HT1080 (cell line): Measurements from ENCODE around the gene NDUFS5. TPM values are rescaled to one million over a fixed set of nuclear protein-coding genes. Genes with fewer than 3 reads are reported as not detected.
"Not testable (repeated sequence)": the region's sequence is repeated elsewhere in the genome, so short reads cannot be mapped to it uniquely, and the experiment has no call there.

Source experiments
- DNase-seq: peaks from one replicate; pipeline ENCODE4 v3.0.0-alpha.2; 2015; ENCODE audit warnings: low read depth
- polyA plus RNA-seq, 2 experiments: library from polyadenylated mRNA; depleted of rRNA; stranded (reverse); fragments of >200 nt; gene quantifications; 2 replicates each; pipeline ENCODE4 v1.2.3, GENCODE V29; 2015
- total RNA-seq: library from RNA; depleted of rRNA; stranded (reverse); fragments of >200 nt; shearing (Covaris generic); gene quantifications from 2 replicates; pipeline ENCODE4 v1.2.3, GENCODE V29; 2014; rRNA removed

NDUFS5 gene
- total RNA-seq, result 485 and 597 TPM in 2 replicates
- polyA plus RNA-seq (2015; cell fraction: cytosol; rRNA removed), result 381 and 470 TPM in 2 replicates
- polyA plus RNA-seq (2015; cell fraction: nucleus; rRNA removed), result 172 and 173 TPM in 2 replicates

DNA sequence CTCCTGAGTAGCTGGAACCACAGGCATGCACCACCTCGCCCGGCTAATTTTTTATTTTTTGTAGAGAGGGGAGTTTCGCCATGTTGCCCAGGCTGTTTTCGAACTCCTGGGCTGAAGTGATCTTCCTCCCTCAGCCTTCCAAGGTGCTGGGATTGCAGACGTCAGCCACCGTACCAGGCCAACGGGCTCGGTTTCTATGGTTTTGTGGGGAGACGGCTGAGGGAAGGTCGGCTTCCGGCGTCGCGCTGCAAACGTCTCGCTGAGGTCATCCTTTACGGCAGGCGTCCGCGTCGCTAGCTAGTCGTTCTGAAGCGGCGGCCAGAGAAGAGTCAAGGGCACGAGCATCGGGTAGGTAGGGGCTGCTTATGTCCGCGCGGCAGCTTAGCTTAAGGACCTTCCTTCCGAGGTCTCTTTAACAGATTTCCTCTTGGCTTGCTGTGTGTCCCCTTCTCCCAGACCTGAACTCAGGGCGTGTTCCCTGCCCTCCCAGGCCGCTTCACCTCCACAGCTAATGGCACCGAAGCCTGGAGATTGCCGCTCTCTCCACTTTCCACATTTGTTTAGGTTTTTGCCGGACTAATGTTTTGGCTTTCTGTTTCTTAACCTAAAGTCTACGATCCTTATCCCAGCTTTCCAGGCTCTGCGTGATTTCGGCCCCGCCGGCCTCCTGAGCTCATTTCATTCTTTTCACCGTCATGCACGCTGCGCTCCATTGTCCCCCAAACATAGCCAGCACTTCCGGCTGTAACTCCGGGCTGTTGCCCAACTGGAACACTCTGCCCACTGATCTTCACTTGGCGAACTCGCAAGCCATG lies at the start of gene NDUFS5:
TSS of gene NDUFS5 (plus strand) at position 300 of the 815 bp plus-strand sequence. CDS start 2,375 bp downstream, outside the sequence.
- peak; percentile 93 for DNase-seq

DNA sequence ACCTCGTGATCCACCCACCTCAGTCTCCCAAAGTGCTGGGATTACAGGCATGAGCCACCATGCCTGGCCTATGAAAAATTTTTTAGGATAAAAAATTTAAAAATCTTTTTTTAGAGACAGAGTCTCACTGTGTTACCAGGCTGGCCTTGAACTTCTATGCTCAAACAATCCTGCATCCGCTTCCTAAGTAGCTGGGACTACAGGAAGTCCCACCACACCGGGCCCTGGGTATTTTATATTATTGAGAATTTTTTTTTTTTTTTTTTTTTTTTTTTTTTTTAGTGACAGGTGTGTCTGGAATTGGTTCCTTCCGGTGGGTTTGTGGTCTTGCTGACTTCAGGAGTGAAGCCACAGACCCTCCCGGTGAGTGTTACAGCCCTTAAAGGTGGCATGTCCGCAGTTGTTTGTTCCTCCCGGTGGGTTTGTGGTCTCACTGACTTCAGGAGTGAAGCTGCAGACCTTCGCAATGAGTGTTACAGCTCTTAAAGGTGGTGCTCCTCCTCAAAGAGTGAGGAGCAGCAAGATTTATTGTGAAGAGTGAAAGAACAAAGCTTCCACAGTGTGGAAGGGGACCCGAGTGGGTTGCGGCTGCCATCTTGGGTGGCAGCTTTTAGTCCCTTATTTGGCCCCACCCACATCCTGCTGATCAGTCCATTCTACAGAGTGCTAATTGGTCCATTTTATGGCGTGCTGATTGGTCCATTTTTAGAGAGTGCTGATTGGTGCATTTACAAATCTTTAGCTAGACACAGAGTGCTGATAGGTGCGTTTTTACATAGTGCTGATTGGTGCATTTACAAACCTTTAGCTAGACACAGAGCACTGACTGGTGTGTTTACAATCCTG lies 48.5 kb upstream of the NDUFS5 start:
- DNase-seq, result not testable (repeated sequence)

DNA sequence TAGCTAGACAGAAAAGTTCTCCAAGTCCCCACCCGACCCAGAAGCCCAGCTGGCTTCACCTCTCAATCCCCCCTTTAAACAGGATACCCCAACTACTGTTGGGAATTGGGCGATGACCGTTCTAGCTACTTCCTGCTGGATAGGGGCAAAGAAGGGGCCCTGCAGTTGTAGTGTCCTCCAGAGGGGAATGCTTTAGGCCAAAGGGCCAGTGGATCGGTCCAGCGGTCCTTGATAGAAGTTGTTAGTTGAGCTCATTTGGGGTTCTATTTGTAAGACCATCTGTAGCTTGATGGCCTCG lies 48.0 kb upstream of the NDUFS5 start:
- DNase-seq, result not testable (repeated sequence)

DNA sequence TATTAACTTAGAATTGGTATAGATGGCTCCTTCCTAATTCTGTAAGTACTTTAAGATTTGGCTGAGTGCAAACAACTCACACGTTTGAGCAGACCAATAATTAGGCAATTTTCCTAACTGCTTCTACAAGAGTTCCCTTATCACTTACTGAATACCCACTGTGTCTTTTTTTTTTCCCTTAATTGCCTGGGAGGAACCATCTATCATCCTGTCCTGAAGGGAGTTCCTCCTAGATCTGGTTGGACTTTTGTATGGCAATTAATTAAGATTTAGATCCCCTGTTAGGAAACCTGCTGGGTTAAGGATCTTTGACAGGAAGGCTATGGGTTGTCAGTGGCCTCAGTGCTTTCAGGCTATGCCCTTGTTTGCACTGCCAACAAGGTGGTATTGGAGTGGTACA lies 46.8 kb upstream of the NDUFS5 start:
- DNase-seq, result not testable (repeated sequence)

DNA sequence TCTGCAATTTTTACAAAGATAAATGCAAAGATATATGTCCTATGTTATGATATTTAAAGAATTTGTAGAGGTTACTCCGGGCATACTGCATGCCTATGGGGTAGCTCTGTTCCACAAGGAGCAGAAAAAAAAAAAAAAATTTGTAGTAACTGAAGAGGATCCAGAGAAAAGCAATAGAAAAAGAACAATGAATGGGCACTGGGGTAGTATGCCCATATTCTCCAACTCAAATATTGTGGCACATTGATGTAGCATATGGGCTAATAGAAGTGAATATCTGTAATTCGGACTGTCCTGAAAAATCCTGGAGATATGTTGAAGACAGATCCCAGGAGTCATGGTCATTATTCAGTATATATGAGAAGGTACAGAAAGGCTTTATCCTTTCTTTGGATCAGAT lies 36.2 kb upstream of the NDUFS5 start:
- no peak for DNase-seq

DNA sequence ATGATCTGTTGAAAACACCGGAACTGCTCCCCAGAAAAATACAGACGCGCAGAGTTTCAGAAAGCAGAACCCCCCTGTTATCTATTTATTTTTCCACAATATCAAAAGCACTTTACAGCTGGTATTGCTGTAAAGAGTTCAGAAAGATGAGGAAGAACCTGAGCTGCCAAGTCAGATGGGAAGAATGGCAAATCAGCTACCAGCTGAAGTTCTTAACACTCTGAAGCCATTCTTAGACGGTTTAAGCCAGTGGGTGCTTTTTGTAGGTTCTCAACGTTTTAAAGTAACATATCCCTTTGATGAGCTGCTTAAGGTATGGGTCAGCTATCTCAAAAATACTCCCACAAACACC lies 35.8 kb upstream of the NDUFS5 start:
- no peak for DNase-seq

DNA sequence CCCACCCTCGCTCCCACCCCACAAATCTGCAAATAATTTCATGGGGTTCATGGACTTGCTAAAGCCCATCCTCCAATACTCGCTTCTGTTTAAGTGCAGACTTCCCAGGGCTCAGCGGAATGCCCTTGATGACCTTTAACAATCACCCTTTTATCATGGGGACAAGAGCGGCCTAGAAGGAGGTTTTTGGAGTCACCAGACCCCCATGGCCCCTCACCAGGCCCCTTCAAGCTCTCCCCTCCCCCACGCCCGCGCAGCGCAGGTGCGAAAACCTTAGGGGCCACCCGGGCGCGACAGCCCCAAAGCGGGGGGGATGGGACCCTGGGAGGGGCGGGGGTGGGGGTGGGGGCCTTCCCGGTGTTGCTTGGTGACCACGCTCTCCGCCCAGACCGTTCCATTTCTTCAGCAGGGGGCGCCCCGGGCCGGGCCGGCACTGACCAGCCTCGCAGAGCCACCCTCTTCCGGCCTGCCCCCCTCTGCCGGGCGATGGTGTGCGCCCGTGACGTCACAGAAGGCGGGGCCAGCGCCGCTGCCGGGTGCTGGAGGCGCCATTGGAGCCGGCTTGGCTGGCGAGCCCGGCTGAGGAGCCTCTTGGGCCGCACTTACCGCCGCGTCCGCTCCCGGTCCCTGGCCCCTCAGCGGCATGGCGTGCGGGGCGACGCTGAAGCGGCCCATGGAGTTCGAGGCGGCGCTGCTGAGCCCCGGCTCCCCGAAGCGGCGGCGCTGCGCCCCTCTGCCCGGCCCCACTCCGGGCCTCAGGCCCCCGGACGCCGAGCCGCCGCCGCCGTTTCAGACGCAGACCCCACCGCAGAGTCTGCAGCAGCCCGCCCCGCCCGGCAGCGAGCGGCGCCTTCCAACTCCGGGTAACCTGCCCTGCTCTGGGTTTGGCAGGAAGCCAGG lies 35.2 kb upstream of the NDUFS5 start, which contains the start of gene AKIRIN1:
TSS of gene AKIRIN1 (plus strand) at position 539 of the 900 bp plus-strand sequence. CDS start at position 644, 105 bp downstream.
- peak; percentile 95 for DNase-seq

DNA sequence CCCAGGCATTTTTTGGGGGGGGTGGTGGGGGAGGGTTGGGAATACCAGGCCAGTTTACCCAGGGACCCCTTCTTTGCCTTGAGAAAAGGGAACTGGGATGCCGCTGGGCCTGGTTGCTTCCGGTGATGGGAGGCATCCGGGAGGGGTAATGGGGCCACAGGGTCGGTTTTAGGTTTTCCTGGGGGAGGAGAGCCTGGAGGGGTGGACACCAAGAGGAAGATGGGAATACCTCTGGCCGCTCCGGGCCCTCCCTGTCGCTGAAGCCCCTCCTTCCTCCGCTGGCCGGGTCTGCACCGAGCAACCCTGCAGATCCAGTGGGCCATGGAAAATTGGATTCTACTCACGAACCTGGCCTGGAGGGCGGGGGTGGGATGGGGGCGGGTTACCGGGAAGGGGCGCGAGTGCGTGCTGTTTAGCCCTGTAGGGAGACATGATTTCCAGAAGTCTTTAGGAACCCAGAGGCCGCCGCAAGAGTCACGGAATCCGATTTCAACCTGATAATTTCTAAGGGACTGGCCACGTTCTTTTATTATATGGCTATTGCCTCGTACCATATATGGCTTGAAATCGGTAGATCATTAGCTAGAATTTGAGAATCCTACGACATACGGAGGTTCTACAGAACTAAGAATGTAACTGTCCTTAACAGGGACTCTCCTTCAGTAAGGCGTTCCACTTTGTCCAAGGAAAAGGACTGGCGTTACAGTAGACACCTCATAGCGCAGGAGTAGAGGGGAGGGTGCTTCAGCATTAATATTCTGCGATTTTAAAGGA lies 34.3 kb upstream of the NDUFS5 start:
- DNase-seq, result peak; percentile 26

DNA sequence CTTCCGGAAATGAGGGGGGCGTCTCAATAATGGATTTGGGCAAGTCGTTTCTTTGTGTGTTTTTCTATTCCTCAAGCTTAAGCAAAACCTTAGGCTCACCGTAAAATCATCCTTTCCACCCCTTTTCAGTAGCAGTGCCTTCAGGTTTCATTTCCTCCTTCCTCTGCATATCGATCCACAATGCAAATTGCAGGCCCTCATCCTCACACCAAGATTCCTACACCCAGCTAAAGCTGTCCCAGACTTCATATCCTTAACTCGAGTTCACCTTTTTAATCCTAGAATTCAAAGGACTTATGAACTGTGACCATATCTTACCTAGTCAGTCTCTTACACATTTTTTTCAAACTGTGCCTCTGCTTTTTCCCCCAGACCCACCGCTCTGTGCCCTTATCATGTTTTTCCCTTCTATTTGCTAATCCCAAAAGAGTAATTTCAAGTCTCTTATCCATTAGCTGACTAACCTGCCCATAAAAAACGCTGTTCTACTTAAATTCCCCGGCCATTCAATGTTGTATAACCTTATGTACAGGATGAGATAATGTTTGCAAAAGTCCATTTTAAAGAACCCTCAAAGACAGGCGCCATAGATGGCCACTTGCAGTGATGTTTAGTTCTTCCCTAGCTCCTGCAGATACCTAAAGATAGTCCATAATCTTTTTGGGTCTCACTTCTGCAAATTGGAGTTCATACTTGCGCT lies 33.6 kb upstream of the NDUFS5 start:
- no peak for DNase-seq

DNA sequence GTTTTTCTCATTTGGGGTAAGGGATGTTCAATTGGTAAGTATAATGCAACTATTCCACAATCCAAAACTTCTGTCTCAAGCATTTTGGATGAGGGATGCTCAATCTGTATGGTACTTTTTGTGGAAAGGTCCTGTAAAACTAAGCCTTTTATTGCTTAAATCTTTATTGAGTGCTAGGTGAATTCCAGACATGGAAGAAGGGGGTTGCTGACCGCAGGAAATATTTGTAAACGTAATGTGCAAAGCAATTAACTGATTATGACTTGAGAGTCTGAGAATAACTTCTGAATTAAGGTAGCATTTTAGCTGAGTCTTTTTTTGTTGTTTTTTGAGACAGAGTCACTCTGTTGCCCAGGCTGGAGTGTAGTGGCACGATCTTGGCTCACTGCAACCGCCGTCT lies 32.0 kb upstream of the NDUFS5 start:
- no peak for DNase-seq

DNA sequence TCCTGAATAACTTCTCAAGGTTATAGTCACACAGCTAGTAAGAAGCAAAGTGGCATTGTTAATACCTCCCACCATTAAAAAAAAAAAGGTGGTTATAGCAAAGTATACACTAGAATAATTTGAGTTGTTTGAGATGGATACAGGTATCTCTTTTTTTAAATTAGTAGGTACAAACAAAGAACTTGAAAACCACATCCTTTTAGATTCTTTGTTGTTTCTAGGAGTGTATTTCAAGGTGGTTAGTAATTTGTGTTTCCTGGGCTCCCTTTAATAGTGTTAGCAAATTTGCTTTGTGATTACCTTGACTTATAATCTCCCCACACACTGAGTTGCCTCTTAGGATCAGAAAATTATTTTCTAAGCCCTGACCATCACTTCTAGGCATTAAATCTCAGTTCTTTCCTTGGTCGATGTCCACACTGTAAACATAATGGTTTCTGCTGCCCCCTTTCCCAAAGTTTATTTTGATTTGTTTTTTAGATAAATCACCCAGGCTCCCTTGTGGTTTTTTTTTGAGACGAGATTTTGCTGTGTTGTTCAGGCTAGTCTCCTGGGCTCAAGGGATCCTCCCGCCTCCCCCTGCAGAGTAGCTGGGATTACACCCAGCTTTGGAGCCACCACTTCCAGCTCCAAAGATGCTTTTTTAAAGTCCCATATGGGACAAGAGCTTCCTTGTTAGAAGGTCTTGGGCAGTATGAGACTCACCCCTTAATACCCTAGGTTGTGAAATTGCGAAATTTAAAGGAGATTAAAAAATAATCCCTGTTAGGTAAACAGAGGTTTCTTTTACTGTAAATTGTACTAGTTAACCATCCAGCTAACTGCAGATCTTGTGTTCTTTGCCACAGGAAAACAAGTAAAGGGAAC lies 28.9 kb upstream of the NDUFS5 start:
- no peak for DNase-seq

DNA sequence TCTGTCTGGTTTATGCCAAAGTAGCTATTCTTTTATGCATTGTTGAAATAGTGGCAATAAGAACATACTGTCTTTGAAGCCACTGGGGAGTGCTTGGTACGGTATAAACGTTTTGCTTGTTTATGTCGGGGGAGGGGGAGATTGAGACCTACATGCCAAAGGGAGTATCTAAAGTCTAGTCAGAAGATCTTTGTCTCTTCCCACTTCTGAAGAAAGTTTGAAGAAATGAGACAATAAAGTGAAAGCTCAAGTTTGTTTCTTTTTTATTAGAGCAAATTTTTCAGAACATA lies 28.3 kb upstream of the NDUFS5 start:
- no peak for DNase-seq

DNA sequence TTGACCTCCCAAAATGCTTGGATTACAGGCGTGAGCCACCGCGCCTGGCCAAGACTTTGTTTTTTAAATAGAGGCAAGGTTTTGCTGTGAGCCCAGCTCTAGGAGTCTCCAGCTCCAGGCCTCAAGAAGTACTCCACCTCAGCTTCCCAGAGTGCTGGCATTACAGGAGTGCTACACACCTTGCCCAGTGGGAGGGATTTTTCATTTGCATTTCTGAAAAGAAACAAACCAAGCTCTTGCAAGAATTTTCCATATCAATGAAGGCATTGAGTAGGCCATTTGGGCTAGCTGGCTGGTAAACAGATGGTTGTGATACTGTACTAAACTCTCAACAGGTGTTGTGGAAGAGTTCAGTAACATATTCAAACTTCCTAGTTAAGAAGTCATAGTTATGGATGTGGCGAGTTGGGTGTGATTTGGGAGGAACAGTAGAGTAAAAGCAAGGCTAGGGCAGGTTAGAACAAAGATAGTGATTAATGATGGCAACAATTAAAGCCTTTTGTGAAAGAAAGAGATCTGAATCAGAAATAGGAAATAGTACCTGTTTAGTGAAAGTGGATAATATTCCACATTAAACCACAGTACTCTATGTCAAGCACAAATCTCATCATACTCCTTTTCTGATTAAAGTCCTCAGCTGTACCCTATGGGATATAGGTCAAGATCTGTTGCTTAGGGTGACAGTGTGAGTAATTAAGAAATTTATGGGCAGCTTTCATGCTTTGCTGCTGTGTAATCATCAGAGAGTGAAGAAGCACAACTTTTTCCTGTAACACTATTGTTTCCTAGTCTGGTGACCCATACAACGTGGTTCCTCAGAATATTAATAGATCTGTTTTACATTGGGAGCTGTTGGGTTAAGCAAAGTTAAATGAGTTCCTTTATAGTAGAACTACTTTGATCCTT lies 24.4 kb upstream of the NDUFS5 start:
- DNase-seq, result no peak

DNA sequence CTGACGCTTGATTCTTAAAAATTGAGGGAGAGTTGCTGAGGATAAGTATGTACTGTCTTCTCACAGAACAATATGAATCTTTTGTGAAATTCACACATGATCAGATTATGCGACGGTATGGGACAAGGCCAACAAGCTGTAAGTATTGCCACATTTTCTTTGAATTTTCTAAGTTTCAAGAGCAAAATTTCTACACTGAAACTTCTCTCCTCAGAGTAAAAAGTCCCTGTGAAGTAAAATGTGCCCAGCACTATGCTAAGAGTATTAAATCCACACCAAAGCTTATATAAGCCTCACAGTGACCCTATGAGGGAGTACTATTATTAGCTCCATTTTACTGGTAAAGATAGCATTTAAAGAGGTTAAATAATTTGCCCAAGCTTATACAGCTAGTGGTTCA lies 22.9 kb upstream of the NDUFS5 start:
- no peak for DNase-seq

DNA sequence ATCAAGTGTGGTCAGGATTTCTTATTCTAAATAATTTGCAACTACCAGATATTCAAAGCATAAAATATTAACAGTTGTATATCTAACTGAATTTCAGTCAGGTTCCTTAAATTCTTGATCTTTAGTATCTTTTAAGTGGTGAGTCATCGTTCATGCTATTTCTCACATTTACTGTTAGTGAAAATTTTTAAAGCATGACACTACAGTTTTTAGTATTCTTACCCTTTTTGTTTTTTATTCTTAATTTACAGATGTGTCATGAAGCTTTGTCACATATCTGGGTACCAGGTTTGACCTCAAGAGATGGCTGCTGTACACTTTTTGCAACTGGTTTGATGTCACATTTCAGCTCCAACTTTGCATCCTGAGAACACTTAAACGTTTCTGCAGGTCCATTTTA lies 22.4 kb upstream of the NDUFS5 start:
- DNase-seq, result no peak

DNA sequence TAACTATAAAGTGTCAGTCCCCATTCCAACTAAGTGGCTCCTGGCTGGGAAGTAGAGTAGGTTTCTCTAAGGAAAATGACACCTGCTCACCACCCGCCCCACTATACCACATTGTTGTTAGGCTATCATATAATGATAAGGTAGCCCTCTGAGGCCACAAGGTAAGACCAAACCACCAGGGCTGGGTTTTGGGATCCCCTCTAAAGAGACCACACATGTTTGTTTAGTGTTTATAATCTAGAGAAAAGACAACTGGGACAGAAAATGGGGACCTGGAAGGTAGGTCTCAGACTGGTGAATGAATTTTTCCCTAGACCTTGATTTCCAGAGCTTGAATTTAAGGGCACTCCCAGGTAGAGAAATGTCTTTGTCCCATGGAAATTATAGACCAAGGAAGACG lies 19.9 kb upstream of the NDUFS5 start:
- DNase-seq, result no peak

DNA sequence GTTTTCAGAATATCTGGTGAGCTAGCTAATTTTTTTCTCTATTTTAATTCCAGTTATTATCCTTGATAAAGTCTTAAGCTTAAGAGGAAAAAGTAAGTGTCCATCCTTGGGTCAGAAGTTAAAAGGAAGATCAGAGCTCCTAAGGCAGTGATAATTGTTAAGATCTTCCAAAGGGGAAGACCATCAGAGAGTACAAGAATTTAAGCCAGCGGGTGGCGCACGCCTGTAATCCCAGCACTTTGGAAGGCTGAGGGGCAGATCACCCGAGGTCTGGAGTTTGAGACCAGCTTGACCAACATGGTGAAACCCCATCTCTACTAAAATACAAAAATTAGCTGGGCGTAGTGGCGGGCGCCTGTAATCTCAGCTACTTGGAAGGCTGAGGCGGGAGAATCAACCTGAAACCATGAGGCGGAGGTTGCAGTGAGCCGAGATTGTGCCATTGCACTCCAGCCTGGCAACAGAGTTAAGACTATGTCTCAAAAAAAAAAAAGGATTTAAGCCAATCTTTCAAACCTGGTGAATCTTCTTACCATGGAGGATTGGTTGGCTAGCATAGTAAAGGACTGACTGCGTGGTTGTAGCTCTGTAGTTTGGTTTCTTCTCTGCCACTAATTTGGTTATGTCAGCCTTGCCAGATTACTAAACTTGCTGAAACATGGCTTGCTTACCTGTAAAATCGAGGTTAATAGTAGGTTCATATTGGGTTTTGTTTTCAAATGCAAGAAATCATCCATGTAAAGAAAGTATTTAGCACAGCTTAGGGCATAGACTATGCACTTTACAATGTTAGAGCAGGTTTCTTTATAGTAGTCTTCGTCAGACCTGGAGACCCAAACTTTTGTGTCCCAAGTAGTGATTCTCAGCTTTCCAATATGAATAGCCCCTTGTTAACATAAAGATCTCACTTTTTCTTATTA lies 19.2 kb upstream of the NDUFS5 start:
- DNase-seq, result no peak
